NCI-H146 treated with DMSO at 0.1 percent for 48 hours (cell line): Measurements from ENCODE around the gene ENTHD1.
"Not testable (repeated sequence)": the region's sequence is repeated elsewhere in the genome, so short reads cannot be mapped to it uniquely, and the experiment has no call there.

Experiments
- DNase-seq: peaks from one replicate; lab custom pipeline; 2025; ENCODE audit not compliant: unreplicated experiment; lab: John Stamatoyannopoulos, UW

ENTHD1 gene

GRCh38 chr22:39900306-39901227, 7.0 kb upstream of the ENTHD1 start, which contains the start of gene GRAP2:
Gene GRAP2 (plus strand): TSS chr22:39901084. CDS start chr22:39947107, 46,023 bp downstream.
- no peak for DNase-seq

- no peak for DNase-seq
Observed at GRCh38 chr22:39898997-39899396, 5.4 kb upstream of the ENTHD1 start.

- DNase-seq, result no peak
Observed at GRCh38 chr22:39897841-39898240, 4.3 kb upstream of the ENTHD1 start.

GRCh38 chr22:39896313-39896996, 2.9 kb upstream of the ENTHD1 start:
- DNase-seq, result no peak

- DNase-seq, result no peak
Observed at GRCh38 chr22:39895682-39896081, 2.1 kb upstream of the ENTHD1 start.

- DNase-seq, result no peak
Observed at GRCh38 chr22:39894554-39895092, 1.1 kb upstream of the ENTHD1 start.

- not testable (repeated sequence) for DNase-seq
Observed at GRCh38 chr22:39889924-39890323, 3.6 kb downstream of the ENTHD1 start.

GRCh38 chr22:39883057-39883456, 10.5 kb downstream of the ENTHD1 start:
- no peak for DNase-seq

- DNase-seq, result no peak
Observed at GRCh38 chr22:39880722-39881121, 12.8 kb downstream of the ENTHD1 start.

- DNase-seq, result no peak
Observed at GRCh38 chr22:39877079-39877845, 16.3 kb downstream of the ENTHD1 start.

GRCh38 chr22:39875176-39875885, 18.2 kb downstream of the ENTHD1 start:
- DNase-seq, result not testable (repeated sequence)

- no peak for DNase-seq
Observed at GRCh38 chr22:39873965-39874364, 19.6 kb downstream of the ENTHD1 start.

GRCh38 chr22:39872548-39872947, 21.0 kb downstream of the ENTHD1 start:
- no peak for DNase-seq

- DNase-seq, result no peak
Observed at GRCh38 chr22:39871008-39871798, 22.4 kb downstream of the ENTHD1 start.

GRCh38 chr22:39869797-39870196, 23.8 kb downstream of the ENTHD1 start:
- DNase-seq, result not testable (repeated sequence)

- no peak for DNase-seq
Observed at GRCh38 chr22:39868741-39869140, 24.8 kb downstream of the ENTHD1 start.

GRCh38 chr22:39859903-39860588, 33.5 kb downstream of the ENTHD1 start:
- no peak for DNase-seq

GRCh38 chr22:39856588-39856987, 37.0 kb downstream of the ENTHD1 start:
- DNase-seq, result no peak

- DNase-seq, result no peak
Observed at GRCh38 chr22:39852799-39853198, 40.8 kb downstream of the ENTHD1 start.
